Measurements from ENCODE around the gene CRACR2A. TPM values are rescaled to one million over a fixed set of nuclear protein-coding genes. Genes with fewer than 3 reads are reported as not detected.
A peak's percentile ranks its signal among the peaks of the same experiment; 100 is the strongest.

The CRACR2A gene
- total RNA-seq, 4 donors from 2014 or later: 1.2 to 7.9 (median 2.2) TPM

- Histone ChIP-seq H3K9me3 (no peaks in the 10 kb centered on the region), H3K27me3 (no peaks in the 10 kb centered on the region), H3K27ac (no peak overlapping the region), H3K36me3 (no peaks in the 10 kb centered on the region), H3K4me3 (replicated peaks in 1 of 3) (no peak overlapping the region), H3K4me1 (peaks cover 6 to 14% of the 10 kb centered on the region in 2 donors)
- intact Hi-C loops (cut with DNase I): no loop called here
- DNase-seq: no peak
- TF ChIP-seq, protein P1, sequence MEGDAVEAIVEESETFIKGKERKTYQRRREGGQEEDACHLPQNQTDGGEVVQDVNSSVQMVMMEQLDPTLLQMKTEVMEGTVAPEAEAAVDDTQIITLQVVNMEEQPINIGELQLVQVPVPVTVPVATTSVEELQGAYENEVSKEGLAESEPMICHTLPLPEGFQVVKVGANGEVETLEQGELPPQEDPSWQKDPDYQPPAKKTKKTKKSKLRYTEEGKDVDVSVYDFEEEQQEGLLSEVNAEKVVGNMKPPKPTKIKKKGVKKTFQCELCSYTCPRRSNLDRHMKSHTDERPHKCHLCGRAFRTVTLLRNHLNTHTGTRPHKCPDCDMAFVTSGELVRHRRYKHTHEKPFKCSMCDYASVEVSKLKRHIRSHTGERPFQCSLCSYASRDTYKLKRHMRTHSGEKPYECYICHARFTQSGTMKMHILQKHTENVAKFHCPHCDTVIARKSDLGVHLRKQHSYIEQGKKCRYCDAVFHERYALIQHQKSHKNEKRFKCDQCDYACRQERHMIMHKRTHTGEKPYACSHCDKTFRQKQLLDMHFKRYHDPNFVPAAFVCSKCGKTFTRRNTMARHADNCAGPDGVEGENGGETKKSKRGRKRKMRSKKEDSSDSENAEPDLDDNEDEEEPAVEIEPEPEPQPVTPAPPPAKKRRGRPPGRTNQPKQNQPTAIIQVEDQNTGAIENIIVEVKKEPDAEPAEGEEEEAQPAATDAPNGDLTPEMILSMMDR (IDR thresholded peaks at IDR 0.05): no peak
- no peak for TF ChIP-seq POLR2A (IDR thresholded peaks at IDR 0.05)
- 85 to 92% methylated on average over 5 of the region's 5 CpGs for WGBS, 2 donors
These were observed 55.5 kb downstream of the CRACR2A start for GRCh38 chr12:3697311-3697870.

GRCh38 chr12:3694673-3695072 is 58.2 kb downstream of the CRACR2A start:
- Histone ChIP-seq H3K27me3 (no peaks in the 10 kb centered on the region), H3K4me1 (peaks cover 6 to 14% of the 10 kb centered on the region in 2 donors), H3K4me3 (replicated peaks in 1 of 3) (no peak overlapping the region), H3K36me3 (no peaks in the 10 kb centered on the region), H3K27ac (no peak overlapping the region), H3K9me3 (no peaks in the 10 kb centered on the region)
- intact Hi-C loops (cut with DNase I): no loop called here
- DNase-seq: peak; percentile 52 to 58
- TF ChIP-seq POLR2A (IDR thresholded peaks at IDR 0.05): no peak
- TF ChIP-seq, protein P1 (IDR thresholded peaks at IDR 0.05): no peak
- WGBS, 2 donors: 48 to 55% methylated on average over 4 of the region's 4 CpGs

GRCh38 chr12:3692616-3693365 is 60.1 kb downstream of the CRACR2A start:
- H3K9me3 ChIP-seq: no peaks in the 10 kb centered on the region
- H3K4me1 ChIP-seq: peaks cover 6 to 14% of the 10 kb centered on the region in 2 donors
- TF ChIP-seq, protein P1 (IDR thresholded peaks at IDR 0.05): no peak
- TF ChIP-seq POLR2A (IDR thresholded peaks at IDR 0.05): no peak
- 97 to 98% methylated on average over 10 to 11 of the region's 13 CpGs for WGBS, 2 donors
- H3K4me3 ChIP-seq (replicated peaks in 1 of 3): no peak overlapping the region
- no peak for DNase-seq
- H3K27ac ChIP-seq: no peak overlapping the region
- intact Hi-C loops (cut with DNase I): no loop called here
- no peaks in the 10 kb centered on the region for H3K36me3 ChIP-seq
- no peaks in the 10 kb centered on the region for H3K27me3 ChIP-seq

- no peaks in the 10 kb centered on the region for H3K4me1 ChIP-seq
- no peak for TF ChIP-seq POLR2A (IDR thresholded peaks at IDR 0.05)
- TF ChIP-seq, protein P1 (IDR thresholded peaks at IDR 0.05): no peak
- 52 to 88% methylated on average over 2 of the region's 2 CpGs for WGBS, 2 donors
- no peaks in the 10 kb centered on the region for H3K27me3 ChIP-seq
- no peak overlapping the region for H3K4me3 ChIP-seq (replicated peaks in 1 of 3)
- no peaks in the 10 kb centered on the region for H3K36me3 ChIP-seq
- no peak overlapping the region for H3K27ac ChIP-seq
- intact Hi-C loops (cut with DNase I): no loop called here
- H3K9me3 ChIP-seq: no peaks in the 10 kb centered on the region
- no peak for DNase-seq
These were observed 66.4 kb downstream of the CRACR2A start for GRCh38 chr12:3686463-3686862.

GRCh38 chr12:3685830-3686229 is 67.1 kb downstream of the CRACR2A start:
- Histone ChIP-seq H3K36me3 (no peaks in the 10 kb centered on the region), H3K27me3 (no peaks in the 10 kb centered on the region), H3K9me3 (no peaks in the 10 kb centered on the region), H3K4me1 (no peaks in the 10 kb centered on the region), H3K27ac (no peak overlapping the region), H3K4me3 (replicated peaks in 1 of 3) (no peak overlapping the region)
- WGBS, 2 donors: 90 to 91% methylated on average over 1 of the region's 1 CpG
- intact Hi-C loops (cut with DNase I): no loop called here
- DNase-seq: no peak
- TF ChIP-seq, protein P1 (IDR thresholded peaks at IDR 0.05): no peak
- TF ChIP-seq POLR2A (IDR thresholded peaks at IDR 0.05): no peak
